Measurements from ENCODE around the gene LGI2. TPM values are rescaled to one million over a fixed set of nuclear protein-coding genes. Genes with fewer than 3 reads are reported as not detected.

Gene LGI2
- total RNA-seq, 1 donor from 2014 or later = not detected

- FAIRE-seq (no peak), DNase-seq (ENCODE audit: low read depth) (no peak)
- H3K27me3 ChIP-seq (ENCODE audit: control insufficient read depth, insufficient read depth, low read length) = peaks cover 2% of the 10 kb centered on the region
- H3K4me3 ChIP-seq (ENCODE audit: low read depth, low read length) = no peak overlapping the region
- no peaks in the 10 kb centered on the region for H3K36me3 ChIP-seq (ENCODE audit: control insufficient read depth, insufficient read depth, low read length)
- no peak for TF ChIP-seq CTCF (IDR thresholded peaks at IDR 0.05; ENCODE audit: insufficient read depth, low read length, severe bottlenecking)
Measured at GRCh38 chr4:24973747-24974601, 56.8 kb downstream of the LGI2 start.

GRCh38 chr4:24973404-24973746 lies 57.4 kb downstream of the LGI2 start:
- FAIRE-seq (no peak), DNase-seq (ENCODE audit: low read depth) (peak; percentile 81)
- peaks cover 2% of the 10 kb centered on the region for H3K27me3 ChIP-seq (ENCODE audit: control insufficient read depth, insufficient read depth, low read length)
- no peak for TF ChIP-seq CTCF (IDR thresholded peaks at IDR 0.05; ENCODE audit: insufficient read depth, low read length, severe bottlenecking)
- no peak overlapping the region for H3K4me3 ChIP-seq (ENCODE audit: low read depth, low read length)
- H3K36me3 ChIP-seq (ENCODE audit: control insufficient read depth, insufficient read depth, low read length) = no peaks in the 10 kb centered on the region

- FAIRE-seq (no peak), DNase-seq (ENCODE audit: low read depth) (peak; percentile 85)
- TF ChIP-seq CTCF (IDR thresholded peaks at IDR 0.05; ENCODE audit: insufficient read depth, low read length, severe bottlenecking) = no peak
- Histone ChIP-seq H3K4me3 (ENCODE audit: low read depth, low read length) (no peak overlapping the region), H3K27me3 (ENCODE audit: control insufficient read depth, insufficient read depth, low read length) (no peaks in the 10 kb centered on the region), H3K36me3 (ENCODE audit: control insufficient read depth, insufficient read depth, low read length) (no peaks in the 10 kb centered on the region)
Measured at GRCh38 chr4:24971192-24971591, 59.6 kb downstream of the LGI2 start.

- Histone ChIP-seq H3K4me3 (ENCODE audit: low read depth, low read length) (no peak overlapping the region), H3K27me3 (ENCODE audit: control insufficient read depth, insufficient read depth, low read length) (no peaks in the 10 kb centered on the region), H3K36me3 (ENCODE audit: control insufficient read depth, insufficient read depth, low read length) (no peaks in the 10 kb centered on the region)
- TF ChIP-seq CTCF (IDR thresholded peaks at IDR 0.05; ENCODE audit: insufficient read depth, low read length, severe bottlenecking) = no peak
- FAIRE-seq (no peak), DNase-seq (ENCODE audit: low read depth) (no peak)
Measured at GRCh38 chr4:24970635-24971034, 60.1 kb downstream of the LGI2 start.

- FAIRE-seq (no peak), DNase-seq (ENCODE audit: low read depth) (no peak)
- Histone ChIP-seq H3K4me3 (ENCODE audit: low read depth, low read length) (no peak overlapping the region), H3K27me3 (ENCODE audit: control insufficient read depth, insufficient read depth, low read length) (no peaks in the 10 kb centered on the region), H3K36me3 (ENCODE audit: control insufficient read depth, insufficient read depth, low read length) (no peaks in the 10 kb centered on the region)
- TF ChIP-seq CTCF (IDR thresholded peaks at IDR 0.05; ENCODE audit: insufficient read depth, low read length, severe bottlenecking) = no peak
Measured at GRCh38 chr4:24970191-24970590, 60.6 kb downstream of the LGI2 start.

GRCh38 chr4:24969486-24969885 lies 61.3 kb downstream of the LGI2 start:
- H3K36me3 ChIP-seq (ENCODE audit: control insufficient read depth, insufficient read depth, low read length) = no peaks in the 10 kb centered on the region
- no peak for TF ChIP-seq CTCF (IDR thresholded peaks at IDR 0.05; ENCODE audit: insufficient read depth, low read length, severe bottlenecking)
- no peak overlapping the region for H3K4me3 ChIP-seq (ENCODE audit: low read depth, low read length)
- FAIRE-seq (no peak), DNase-seq (ENCODE audit: low read depth) (no peak)
- no peaks in the 10 kb centered on the region for H3K27me3 ChIP-seq (ENCODE audit: control insufficient read depth, insufficient read depth, low read length)

All from bronchial epithelial cell (primary cell).